Tibial artery (tissue), 4 donors: Measurements from ENCODE around the gene WHAMM.

Source experiments
- DNase-seq, 2 donors: peaks; one replicate each; pipeline ENCODE4 v3.0.0-alpha.2; 2019
- H3K27ac ChIP-seq, 2 donors: fragments of 200-600 bp; sonication (generic) in 1 of 2; 1 replicate in 1 of 2; 2 replicates in 1 of 2; pipeline ENCODE4 v1.5.1; 2018 to 2019; ENCODE audit warnings: mild to moderate bottlenecking in 1 of 2
- H3K27me3 ChIP-seq, 2 donors: fragments of 200-600 bp; sonication (generic) in 1 of 2; one replicate each; pipeline versions ENCODE4 v1.5.1 to v1.6.0; 2016 to 2019
- H3K36me3 ChIP-seq, 3 donors: fragments of 200-600 bp; sonication (generic) in 2 of 3; one replicate each; pipeline ENCODE4 v1.5.1; 2016 to 2019; ENCODE audit warnings: mild to moderate bottlenecking in 2 of 3
- H3K4me1 ChIP-seq, 4 donors: fragments of 200-600 bp; sonication (generic) in 2 of 4; 1 replicate in 3 of 4; 2 replicates in 1 of 4; pipeline ENCODE4 v1.5.1; 2016 to 2019
- H3K4me3 ChIP-seq, 2 donors: fragments of 200-600 bp; sonication (generic) in 1 of 2; 1 replicate in 1 of 2; 2 replicates in 1 of 2; pipeline ENCODE4 v1.5.1; 2018 to 2019; ENCODE audit warnings: mild to moderate bottlenecking in 2 of 2
- H3K9me3 ChIP-seq, 3 donors: fragments of 200-600 bp; sonication (generic) in 1 of 3; one replicate each; pipeline ENCODE4 v1.5.1; 2016 to 2019
- CTCF ChIP-seq, 2 experiments: fragments of 200-600 bp in 1 of 2; fragments of 450-650 bp in 1 of 2; IDR thresholded peaks; one replicate each; pipeline ENCODE4 v1.5.1; 2017 to 2019; ENCODE audit warnings: antibody characterized with exemption in 2 of 2, mild to moderate bottlenecking in 1 of 2, moderate library complexity in 1 of 2
- intact Hi-C: fragments of 100-400 bp; cut with DNase I; formaldehyde crosslinking; loops from one replicate; pipeline ENCODE4 v1.15.0; 2023; ENCODE audit warnings: low total_unique reads

The WHAMM gene

GRCh38 chr15:82850731-82851130 lies 41.3 kb downstream of the WHAMM start:
- intact Hi-C loops = no loop called here
- Histone ChIP-seq H3K4me1 (peaks cover 0 to 13% (median 0%) of the 10 kb centered on the region in 4 donors), H3K9me3 (no peaks in the 10 kb centered on the region), H3K4me3 (no peak overlapping the region), H3K27ac (no peak overlapping the region), H3K36me3 (peaks cover 0 to 26% (median 0%) of the 10 kb centered on the region in 3 donors), H3K27me3 (no peaks in the 10 kb centered on the region)
- DNase-seq = no peak
- TF ChIP-seq CTCF (IDR thresholded peaks at IDR 0.05) = no peak

- H3K27ac ChIP-seq = no peak overlapping the region
- peaks cover 0 to 26% (median 0%) of the 10 kb centered on the region in 3 donors for H3K36me3 ChIP-seq
- H3K4me1 ChIP-seq = peaks cover 0 to 13% (median 0%) of the 10 kb centered on the region in 4 donors
- no peaks in the 10 kb centered on the region for H3K27me3 ChIP-seq
- no peak for TF ChIP-seq CTCF (IDR thresholded peaks at IDR 0.05)
- no peak for DNase-seq
- intact Hi-C loops = no loop called here
- H3K4me3 ChIP-seq = no peak overlapping the region
- no peaks in the 10 kb centered on the region for H3K9me3 ChIP-seq
Measured at GRCh38 chr15:82851306-82851850, 42.0 kb downstream of the WHAMM start.

- H3K9me3 ChIP-seq = no peaks in the 10 kb centered on the region
- no peak overlapping the region for H3K4me3 ChIP-seq
- peaks cover 0 to 26% (median 0%) of the 10 kb centered on the region in 3 donors for H3K36me3 ChIP-seq
- H3K27ac ChIP-seq = no peak overlapping the region
- no peaks in the 10 kb centered on the region for H3K27me3 ChIP-seq
- peaks cover 0 to 13% (median 0%) of the 10 kb centered on the region in 4 donors for H3K4me1 ChIP-seq
- TF ChIP-seq CTCF (IDR thresholded peaks at IDR 0.05) = no peak
- no peak for DNase-seq
- intact Hi-C loops = no loop called here
Measured at GRCh38 chr15:82851981-82852511, 42.6 kb downstream of the WHAMM start.

GRCh38 chr15:82852941-82853561 lies 43.6 kb downstream of the WHAMM start:
- no peaks in the 10 kb centered on the region for H3K9me3 ChIP-seq
- intact Hi-C loops = no loop called here
- DNase-seq = no peak
- H3K27me3 ChIP-seq = no peaks in the 10 kb centered on the region
- peaks cover 0 to 13% (median 0%) of the 10 kb centered on the region in 4 donors for H3K4me1 ChIP-seq
- no peak overlapping the region for H3K27ac ChIP-seq
- TF ChIP-seq CTCF (IDR thresholded peaks at IDR 0.05) = no peak
- H3K36me3 ChIP-seq = peaks cover 0 to 26% (median 0%) of the 10 kb centered on the region in 3 donors
- no peak overlapping the region for H3K4me3 ChIP-seq

GRCh38 chr15:82854554-82854953 lies 45.1 kb downstream of the WHAMM start:
- DNase-seq = no peak
- no peaks in the 10 kb centered on the region for H3K9me3 ChIP-seq
- TF ChIP-seq CTCF (IDR thresholded peaks at IDR 0.05) = no peak
- no peaks in the 10 kb centered on the region for H3K27me3 ChIP-seq
- no peak overlapping the region for H3K27ac ChIP-seq
- H3K4me3 ChIP-seq = no peak overlapping the region
- H3K36me3 ChIP-seq = peaks cover 0 to 23% (median 0%) of the 10 kb centered on the region in 3 donors
- H3K4me1 ChIP-seq = peaks cover 0 to 7% (median 0%) of the 10 kb centered on the region in 4 donors
- intact Hi-C loops = no loop called here
